Measurements from ENCODE around the gene LARGE2.

The LARGE2 gene

DNA sequence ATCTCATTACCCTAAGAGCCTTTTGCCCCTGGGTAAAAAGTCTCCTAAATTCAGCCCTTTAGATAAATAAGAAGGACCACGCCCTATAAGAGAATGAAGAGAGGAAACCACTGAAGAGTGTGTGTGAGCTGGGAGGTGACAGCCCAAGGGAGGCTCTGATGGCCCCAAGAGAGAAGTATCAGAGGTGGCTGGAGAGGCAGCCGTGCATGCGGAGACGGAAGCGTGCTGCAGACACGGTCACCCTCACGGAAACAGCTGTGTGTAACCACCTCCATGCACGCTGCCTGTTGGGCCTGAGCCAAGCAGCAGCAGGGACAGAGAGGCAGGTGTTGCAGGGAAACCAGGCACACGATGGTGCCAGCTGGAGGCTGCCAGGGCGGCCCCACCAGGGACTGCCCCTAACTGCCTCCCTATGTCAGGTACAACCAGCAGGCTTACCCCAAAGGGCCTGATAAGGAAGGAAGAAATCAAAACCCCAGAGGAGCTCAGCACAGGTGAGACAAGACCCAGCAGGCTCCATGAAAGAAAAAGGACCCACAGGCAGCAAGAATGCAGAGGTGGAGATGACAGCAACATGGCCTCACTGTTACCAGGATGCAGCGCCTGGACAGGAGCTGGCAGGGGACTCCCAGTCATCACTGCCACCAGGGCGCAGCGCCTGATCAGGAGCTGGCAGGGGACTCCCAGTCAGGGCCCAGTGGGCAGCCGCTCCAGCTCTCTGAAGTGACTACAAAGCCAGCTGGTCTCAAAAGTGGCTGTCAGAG lies 7.8 kb downstream of the LARGE2 start:
- DNase-seq (ENCODE audit: low read depth), result no peak

DNA sequence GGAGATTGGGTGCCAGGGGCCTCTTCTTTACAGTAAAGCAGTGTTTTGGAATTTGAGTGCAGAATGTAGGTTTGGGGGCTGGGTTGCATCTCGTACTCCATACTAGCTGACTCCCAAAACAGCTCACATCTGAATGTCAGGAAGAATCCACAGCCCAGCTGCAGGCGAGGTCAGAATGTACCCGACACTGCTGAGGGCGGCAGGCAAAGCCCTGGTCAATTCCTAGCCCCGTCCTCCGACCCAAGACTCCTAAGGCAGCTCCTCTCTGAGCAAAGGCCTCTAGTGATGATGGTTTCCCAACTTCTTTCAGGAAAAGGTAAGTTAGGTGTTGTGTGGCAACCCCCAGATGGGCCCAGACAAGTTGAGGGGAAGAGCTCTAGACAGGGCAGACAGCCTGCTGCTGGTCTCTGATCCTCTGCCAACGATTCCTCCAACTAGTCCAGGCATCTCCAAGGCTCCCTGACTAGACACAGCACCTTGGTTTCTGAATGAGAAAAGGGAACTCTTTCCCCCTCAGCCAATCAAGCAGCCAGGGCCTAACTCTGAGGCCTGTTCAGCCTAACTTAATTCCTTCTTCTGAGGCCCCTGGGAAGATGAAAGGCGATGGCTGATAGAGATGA lies 8.6 kb downstream of the LARGE2 start:
- DNase-seq (ENCODE audit: low read depth), result no peak

DNA sequence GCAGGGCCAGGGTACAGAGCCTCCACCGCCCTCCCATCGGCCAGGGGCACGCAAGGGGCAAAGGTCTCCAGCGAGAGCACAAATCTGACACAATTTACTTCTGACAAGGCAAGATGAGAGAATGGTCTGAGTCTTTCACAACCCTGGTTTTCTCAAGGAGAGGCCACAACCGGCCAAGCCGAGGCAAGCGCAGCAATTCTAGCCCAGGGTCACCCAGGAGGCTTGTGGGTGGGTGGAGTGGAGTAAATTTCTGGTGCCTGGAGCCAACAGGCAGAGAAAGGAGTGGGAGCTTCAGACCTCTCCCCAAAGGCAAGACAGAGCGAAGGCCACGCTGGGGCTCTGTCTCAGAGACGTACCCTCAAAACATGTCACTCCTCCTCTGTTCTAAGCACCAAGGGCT lies 9.3 kb downstream of the LARGE2 start:
- DNase-seq (ENCODE audit: low read depth), result no peak

GRCh38 chr11:45932217-45932616 lies 9.8 kb downstream of the LARGE2 start:
- no peak for DNase-seq (ENCODE audit: low read depth)

DNA sequence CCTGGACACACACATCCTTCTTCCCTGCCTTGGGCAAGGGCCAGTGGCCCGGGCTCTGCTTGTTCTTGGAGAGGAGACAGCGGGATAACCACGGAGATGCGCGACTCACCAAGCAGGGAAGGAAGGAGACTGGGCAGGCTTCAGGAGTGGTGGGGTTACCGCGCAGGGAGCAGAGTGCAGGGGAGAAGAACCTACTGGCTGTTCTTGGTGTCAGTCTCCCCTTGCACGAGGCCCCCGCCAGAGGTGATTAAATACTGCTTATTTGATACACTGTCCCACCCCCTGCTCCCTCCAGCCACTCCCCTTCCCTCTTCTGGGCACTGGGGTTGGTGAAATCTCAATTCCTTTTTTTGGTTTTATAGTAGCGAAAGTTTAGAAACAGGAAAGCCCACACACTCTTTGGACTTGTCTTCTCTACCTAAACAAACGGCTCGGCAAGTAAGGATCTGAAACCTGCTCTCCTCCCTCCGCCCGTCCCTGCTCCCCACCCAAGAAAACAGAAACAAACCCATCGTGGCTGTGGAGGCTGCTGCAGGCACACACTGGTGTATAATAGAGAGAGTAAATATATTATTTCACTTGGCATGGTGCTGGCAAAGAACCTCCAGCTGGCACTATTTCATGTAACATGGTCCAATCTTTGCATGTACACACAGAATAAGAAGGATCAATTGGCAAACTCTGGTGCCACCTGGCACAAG lies 10.8 kb downstream of the LARGE2 start:
- no peak for DNase-seq (ENCODE audit: low read depth)

DNA sequence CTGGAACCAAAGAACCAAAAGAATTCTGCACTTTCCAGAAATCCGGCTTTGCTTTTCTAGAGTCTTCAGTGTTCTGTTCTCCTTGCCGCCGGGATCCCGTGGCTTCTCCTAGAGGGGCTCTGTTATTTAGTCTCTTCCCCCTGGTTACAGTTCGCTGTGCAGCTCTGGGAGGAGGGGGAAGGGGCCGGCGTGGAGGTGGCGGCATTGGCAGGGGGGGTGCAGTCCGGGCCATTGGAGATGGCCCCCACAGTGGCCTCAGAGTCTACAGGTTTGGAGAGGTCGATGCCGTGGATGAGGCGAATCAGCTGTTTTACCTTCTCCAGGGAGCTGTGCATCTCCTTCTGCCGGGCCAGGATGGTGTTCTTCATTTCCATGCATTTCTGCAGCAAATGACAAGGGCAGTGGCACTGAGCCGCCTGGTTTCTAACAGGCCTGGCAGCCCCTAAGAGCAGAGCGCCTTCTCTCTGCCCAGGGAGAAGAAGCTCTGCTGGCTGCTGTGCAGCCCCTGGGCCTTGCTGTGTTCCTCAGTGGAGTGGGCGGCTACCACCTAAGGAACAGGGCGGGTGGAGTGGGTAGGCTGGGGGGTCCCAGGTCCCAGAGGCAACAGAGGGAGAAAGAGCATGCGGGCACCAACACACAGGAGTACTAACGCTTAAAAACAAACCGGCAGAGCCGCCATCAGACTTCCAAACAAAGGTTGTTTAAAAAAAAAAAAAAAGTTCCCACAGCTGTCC lies 11.6 kb downstream of the LARGE2 start:
- no peak for DNase-seq (ENCODE audit: low read depth)

DNA sequence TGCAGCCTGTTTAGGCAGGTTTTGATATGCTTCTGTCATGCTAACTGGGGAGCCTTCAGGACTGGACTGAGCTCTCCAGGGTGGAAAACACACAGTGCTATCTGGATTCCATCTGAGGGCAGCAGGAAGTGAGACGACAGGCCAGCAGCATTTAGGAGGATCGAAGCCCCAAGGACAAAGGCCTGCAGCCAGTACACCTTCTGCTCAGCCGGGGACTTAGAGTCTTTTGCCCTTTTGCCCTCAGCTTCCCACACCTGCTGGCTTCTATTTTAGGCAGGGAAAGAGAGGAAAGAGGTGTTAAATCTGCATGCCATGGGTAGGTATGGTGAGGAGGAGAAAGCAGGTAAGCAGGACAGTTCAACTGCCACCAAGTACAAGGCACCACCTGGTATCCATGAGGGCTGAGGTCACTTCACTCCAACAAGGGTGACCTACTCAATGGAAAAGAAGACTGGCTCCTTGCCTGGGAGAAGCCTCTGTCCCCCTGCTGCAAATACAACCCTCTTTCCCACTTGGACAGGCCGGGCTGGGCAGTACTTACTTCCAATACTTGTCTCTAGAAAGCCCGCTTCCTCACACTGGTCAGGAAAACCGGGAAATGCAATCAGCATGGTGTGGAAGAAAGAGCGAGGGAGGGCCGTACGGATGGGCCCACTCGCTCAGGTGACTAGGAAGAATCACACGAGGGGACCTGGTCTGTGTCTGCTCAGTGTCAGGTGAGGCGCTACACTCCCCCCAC lies 12.3 kb downstream of the LARGE2 start:
- no peak for DNase-seq (ENCODE audit: low read depth)

DNA sequence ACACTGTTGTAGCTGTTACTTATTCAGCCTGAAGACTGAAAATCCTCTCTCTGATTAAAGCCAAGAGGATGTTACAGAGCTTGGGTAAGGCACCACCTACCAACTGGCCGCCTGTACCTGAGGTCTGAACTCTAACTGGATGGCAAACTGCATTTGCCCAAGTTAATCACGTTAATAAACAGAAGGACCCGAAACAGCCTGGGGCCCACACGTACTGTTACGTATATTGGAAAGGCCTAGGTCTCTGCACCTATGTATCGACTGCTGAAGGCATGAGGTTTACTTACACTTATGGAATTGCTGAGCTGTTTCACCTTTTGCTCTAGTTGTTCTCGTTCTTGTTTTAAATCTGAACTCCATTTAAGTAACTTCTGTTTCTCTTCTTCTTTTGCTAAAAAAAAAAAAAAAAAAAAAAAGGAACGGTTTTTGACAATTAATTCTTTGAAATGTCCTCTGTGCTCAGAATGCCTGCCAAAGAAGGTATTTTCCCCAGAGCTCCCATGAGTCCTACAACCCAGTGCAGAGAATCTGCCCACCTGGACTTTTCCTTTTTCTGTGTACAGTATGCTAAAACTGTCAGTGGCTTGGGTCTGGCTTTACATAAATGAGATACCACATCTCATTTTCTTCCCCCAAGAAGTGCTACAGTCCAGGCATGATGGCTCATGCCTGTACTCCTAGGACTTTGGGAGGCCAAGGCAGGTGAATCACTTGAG lies 13.1 kb downstream of the LARGE2 start:
- no peak for DNase-seq (ENCODE audit: low read depth)

GRCh38 chr11:45936511-45937054 lies 14.1 kb downstream of the LARGE2 start:
- DNase-seq (ENCODE audit: low read depth), result no peak

DNA sequence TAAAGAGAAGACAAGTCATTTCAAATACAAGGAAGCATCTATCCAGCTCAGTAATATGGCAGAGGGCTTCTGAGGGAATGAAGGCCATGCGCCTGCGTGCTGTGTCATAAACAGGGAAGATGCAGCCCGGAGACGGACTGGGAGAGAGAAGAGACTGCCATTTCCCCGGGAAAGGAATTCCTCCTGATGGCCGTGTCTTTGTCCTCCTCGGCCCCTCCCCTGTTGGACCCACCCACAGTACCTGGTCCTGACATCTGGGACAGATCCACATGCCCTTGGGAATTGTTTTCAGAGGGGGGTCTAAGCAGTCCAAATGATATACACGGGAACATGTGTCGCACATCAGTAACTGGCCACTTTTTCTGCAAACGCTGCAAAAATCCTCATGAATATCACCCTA lies 15.5 kb downstream of the LARGE2 start:
- DNase-seq (ENCODE audit: low read depth), result no peak

GRCh38 chr11:45939836-45940235 lies 17.4 kb downstream of the LARGE2 start:
- no peak for DNase-seq (ENCODE audit: low read depth)

GRCh38 chr11:45941285-45941684 lies 18.8 kb downstream of the LARGE2 start:
- DNase-seq (ENCODE audit: low read depth), result no peak

DNA sequence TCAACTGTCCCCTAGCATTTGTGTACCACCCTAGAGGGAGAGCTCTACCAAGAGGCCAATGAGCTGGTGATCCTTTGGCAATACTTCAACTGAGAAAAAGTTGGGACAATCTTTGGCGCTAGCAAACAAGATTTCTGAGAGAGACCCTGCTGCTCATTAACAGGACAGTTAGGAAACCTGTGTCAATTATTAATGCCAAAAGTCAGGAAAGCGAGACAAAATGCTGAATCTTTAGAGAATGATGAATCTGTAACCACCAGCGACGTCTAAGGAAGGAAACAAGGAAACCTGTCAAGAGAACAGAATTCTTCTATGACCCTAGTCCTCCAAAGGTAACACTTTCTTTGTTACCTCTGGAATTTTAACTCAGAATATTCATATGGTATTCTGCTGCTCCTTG lies 19.9 kb downstream of the LARGE2 start:
- no peak for DNase-seq (ENCODE audit: low read depth)

- DNase-seq (ENCODE audit: low read depth), result no peak
Observed at GRCh38 chr11:45945397-45945999, 23.0 kb downstream of the LARGE2 start.

DNA sequence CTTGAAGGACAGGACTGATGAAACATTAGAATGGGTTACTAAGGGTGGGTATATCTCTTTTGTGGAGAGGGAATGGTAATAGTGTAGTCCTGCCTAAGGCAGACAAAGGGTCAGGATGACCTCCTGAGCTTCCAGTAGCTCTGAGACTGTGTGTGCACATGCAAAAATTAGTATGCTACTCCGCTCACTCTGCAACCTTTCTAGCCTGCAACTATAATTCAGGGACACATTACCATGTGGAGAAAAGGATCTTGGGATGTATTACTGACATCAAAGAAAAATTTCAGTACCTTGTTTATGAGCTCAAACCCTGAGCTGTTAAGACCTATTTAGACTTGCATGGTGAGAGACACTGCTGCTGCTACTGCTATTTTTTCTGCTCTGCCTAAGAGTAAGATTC lies 25.4 kb downstream of the LARGE2 start:
- no peak for DNase-seq (ENCODE audit: low read depth)

GRCh38 chr11:45948356-45948755 lies 25.9 kb downstream of the LARGE2 start:
- no peak for DNase-seq (ENCODE audit: low read depth)

- DNase-seq (ENCODE audit: low read depth), result no peak
Observed at GRCh38 chr11:45949992-45950407, 27.5 kb downstream of the LARGE2 start.

- no peak for DNase-seq (ENCODE audit: low read depth)
Observed at GRCh38 chr11:45959851-45960250, 37.4 kb downstream of the LARGE2 start.

- no peak for DNase-seq (ENCODE audit: low read depth)
Observed at GRCh38 chr11:45960387-45961095, 38.1 kb downstream of the LARGE2 start.

GRCh38 chr11:45961751-45962240 lies 39.3 kb downstream of the LARGE2 start:
- no peak for DNase-seq (ENCODE audit: low read depth)

Measured in activated T-cell treated with anti-CD3 and anti-CD28 coated beads for 24 hours (primary cell).